Stimulated activated CD8-positive, alpha-beta memory T cell treated with anti-CD3 and anti-CD28 coated beads, Interleukin-7, amount 100 ng/mL, for 24 hours (primary cell): ENCODE data around the gene AUP1.

Source experiments
- DNase-seq: peaks from one replicate; pipeline ENCODE4 v3.0.0-alpha.2; 2020; ENCODE audit warnings: low read depth

AUP1 gene

GRCh38 chr2:74556831-74557370 is 27.4 kb upstream of the AUP1 start:
- DNase-seq, result no peak

GRCh38 chr2:74556159-74556558 is 26.7 kb upstream of the AUP1 start:
- no peak for DNase-seq

- no peak for DNase-seq
These were observed 26.2 kb upstream of the AUP1 start for GRCh38 chr2:74555610-74556103.

- no peak for DNase-seq
These were observed 25.5 kb upstream of the AUP1 start for GRCh38 chr2:74554820-74555531.

GRCh38 chr2:74553892-74554819 is 24.6 kb upstream of the AUP1 start, which contains the start of the genes DOK1 and LOXL3:
TSS of gene DOK1 (plus strand) at chr2:74554720. CDS start at chr2:74554755, 35 bp downstream.
TSS of gene LOXL3 (minus strand) at chr2:74553942. CDS start at chr2:74552634, 1,308 bp downstream.
- DNase-seq, result peak; percentile 72

- no peak for DNase-seq
These were observed 23.7 kb upstream of the AUP1 start for GRCh38 chr2:74552914-74553811.

GRCh38 chr2:74551942-74552913 is 22.7 kb upstream of the AUP1 start:
- no peak for DNase-seq

- DNase-seq, result no peak
These were observed 22.0 kb upstream of the AUP1 start for GRCh38 chr2:74551530-74551929.

- DNase-seq, result no peak
These were observed 20.7 kb upstream of the AUP1 start for GRCh38 chr2:74550231-74550630.

- no peak for DNase-seq
These were observed 19.7 kb upstream of the AUP1 start for GRCh38 chr2:74548900-74549826.

GRCh38 chr2:74548285-74548899 is 18.9 kb upstream of the AUP1 start:
- DNase-seq, result no peak

GRCh38 chr2:74546004-74546403 is 16.5 kb upstream of the AUP1 start:
- no peak for DNase-seq

- no peak for DNase-seq
These were observed 15.1 kb upstream of the AUP1 start for GRCh38 chr2:74544634-74545033.

- no peak for DNase-seq
These were observed 13.5 kb upstream of the AUP1 start for GRCh38 chr2:74542978-74543377.

GRCh38 chr2:74540291-74540690 is 10.8 kb upstream of the AUP1 start:
- DNase-seq, result no peak

GRCh38 chr2:74538881-74539339 is 9.4 kb upstream of the AUP1 start:
- no peak for DNase-seq

- DNase-seq, result no peak
These were observed 7.6 kb upstream of the AUP1 start for GRCh38 chr2:74537140-74537539.

- DNase-seq, result no peak
These were observed 6.9 kb upstream of the AUP1 start for GRCh38 chr2:74536166-74536950.
